Caco-2 (cell line): ENCODE results near the gene MIPEP. TPM values are rescaled to one million over a fixed set of nuclear protein-coding genes. Genes with fewer than 3 reads are reported as not detected.

Experiments
- BruUV-seq: library from RNA; stranded (reverse); fragments of 400-500 nt; replicated peaks from 2 replicates; lab custom pipeline; 2021; lab: Mats Ljungman, UMichigan
- CTCF ChIA-PET: fragments of 300-600 bp; sonication (Branson Sonifier 250); formaldehyde crosslinking; loops from one replicate; lab custom pipeline; 2022; ENCODE audit warnings: antibody characterized with exemption; lab: Charles Lee
- POLR2A ChIA-PET: fragments of 300-600 bp; sonication (Branson Sonifier 250); formaldehyde crosslinking; loops from one replicate; lab custom pipeline; 2022; ENCODE audit warnings: antibody characterized with exemption; lab: Charles Lee
- DNase-seq, 2 experiments: peaks; one replicate each; pipeline versions ENCODE4 v3.0.0 to v3.0.0-alpha.2; 2020 to 2022
- H3K27me3 ChIP-seq: replicated peaks from 2 replicates; pipeline ENCODE4 v1.6.0; 2011; ENCODE audit warnings: low read length; ENCODE audit not compliant: control insufficient read depth, insufficient read depth
- H3K36me3 ChIP-seq: 2 replicates; pipeline ENCODE4 v1.5.1; 2011; ENCODE audit warnings: low read length; ENCODE audit not compliant: control insufficient read depth, insufficient read depth
- H3K4me1 ChIP-seq: fragments of 250-450 bp; sonication (Bioruptor Pico); 2 replicates; pipeline ENCODE4 v1.5.1; 2020; ENCODE audit warnings: mild to moderate bottlenecking
- H3K4me3 ChIP-seq: 2 replicates; pipeline ENCODE4 v1.5.1; 2011; ENCODE audit warnings: low read depth, mild to moderate bottlenecking, control low read depth, low read length
- H3K9me3 ChIP-seq: fragments of 250-450 bp; sonication (Bioruptor Pico); 2 replicates; pipeline ENCODE4 v1.5.1; 2020; ENCODE audit warnings: mild to moderate bottlenecking, moderate library complexity
- H3K27ac Mint-ChIP-seq: one replicate; pipeline ENCODE4 v1.8.0; 2022; ENCODE audit warnings: mixed read lengths; ENCODE audit not compliant: unreplicated experiment
- H3K27me3 Mint-ChIP-seq: one replicate; pipeline ENCODE4 v1.8.0; 2022; ENCODE audit warnings: mixed read lengths; ENCODE audit not compliant: insufficient read depth, unreplicated experiment
- H3K36me3 Mint-ChIP-seq: one replicate; pipeline ENCODE4 v1.8.0; 2022; ENCODE audit warnings: mild to moderate bottlenecking, mixed read lengths; ENCODE audit not compliant: insufficient read depth, unreplicated experiment
- H3K4me1 Mint-ChIP-seq: one replicate; pipeline ENCODE4 v1.8.0; 2022; ENCODE audit warnings: low read depth, mixed read lengths; ENCODE audit not compliant: unreplicated experiment
- H3K4me3 Mint-ChIP-seq: one replicate; pipeline ENCODE4 v1.8.0; 2022; ENCODE audit warnings: mild to moderate bottlenecking, moderate library complexity, mixed read lengths; ENCODE audit not compliant: unreplicated experiment
- H3K9me3 Mint-ChIP-seq: one replicate; pipeline ENCODE4 v1.8.0; 2022; ENCODE audit warnings: mixed read lengths; ENCODE audit not compliant: unreplicated experiment
- CTCF ChIP-seq, 2 experiments: fragments of 200-600 bp in 1 of 2; IDR thresholded peaks; 1 replicate in 1 of 2; 2 replicates in 1 of 2; pipeline versions ENCODE4 v1.5.1 to v1.8.0; 2011 to 2022; ENCODE audit warnings: antibody characterized with exemption in 1 of 2, control low read depth in 1 of 2, inconsistent platforms in 1 of 2, low read depth in 1 of 2, low read length in 1 of 2, mild to moderate bottlenecking in 1 of 2, moderate library complexity in 1 of 2; ENCODE audit not compliant: insufficient read depth in 1 of 2, severe bottlenecking in 1 of 2, unreplicated experiment in 1 of 2
- intact Hi-C: fragments of 100-400 bp; cut with micrococcal nuclease; formaldehyde crosslinking; loops from one replicate; pipeline ENCODE4 v1.10.0; 2022; ENCODE audit not compliant: unreplicated experiment
- total RNA-seq: library from RNA; stranded (reverse); gene quantifications from 2 replicates; pipeline ENCODE4 v1.2.3, GENCODE V29; 2022

MIPEP gene
- total RNA-seq, 1 experiment from 2014 or later = 40.6 TPM

GRCh38 chr13:23789576-23790346 is 99.4 kb downstream of the MIPEP start:
- CTCF ChIA-PET = no interaction called here
- no peak overlapping the region for H3K4me3 Mint-ChIP-seq
- no peaks in the 10 kb centered on the region for H3K4me1 Mint-ChIP-seq
- no peaks in the 10 kb centered on the region for H3K27me3 ChIP-seq
- H3K9me3 Mint-ChIP-seq = no peaks in the 10 kb centered on the region
- BruUV-seq = no TSS peak
- no peak overlapping the region for H3K27ac Mint-ChIP-seq
- 0 out of 2 replicates have a peak, but pooled peaks cover 2% of the 10 kb centered on the region for H3K9me3 ChIP-seq
- POLR2A ChIA-PET = no interaction called here
- H3K4me3 ChIP-seq = no peak overlapping the region
- peaks cover 4% of the 10 kb centered on the region for H3K36me3 Mint-ChIP-seq
- TF ChIP-seq CTCF (IDR thresholded peaks at IDR 0.05; ENCODE audit: insufficient read depth in 1 of 2, low read depth in 1 of 2, low read length in 1 of 2, severe bottlenecking in 1 of 2, unreplicated experiment in 1 of 2) = no peak
- H3K4me1 ChIP-seq = peaks cover 4% of the 10 kb centered on the region; the same call in 1 of the 2 replicates
- intact Hi-C loops = no loop called here
- no peaks in the 10 kb centered on the region; the same call in 1 of the 2 replicates for H3K36me3 ChIP-seq
- no peaks in the 10 kb centered on the region for H3K27me3 Mint-ChIP-seq
- no peak for DNase-seq

- no peaks in the 10 kb centered on the region for H3K9me3 Mint-ChIP-seq
- POLR2A ChIA-PET = no interaction called here
- no peaks in the 10 kb centered on the region for H3K36me3 Mint-ChIP-seq
- H3K4me1 Mint-ChIP-seq = no peaks in the 10 kb centered on the region
- no peak overlapping the region for H3K4me3 ChIP-seq
- H3K4me1 ChIP-seq = no peaks in the 10 kb centered on the region
- no TSS peak for BruUV-seq
- H3K27me3 ChIP-seq = no peaks in the 10 kb centered on the region
- H3K27me3 Mint-ChIP-seq = no peaks in the 10 kb centered on the region
- TF ChIP-seq CTCF (IDR thresholded peaks at IDR 0.05; ENCODE audit: insufficient read depth in 1 of 2, low read depth in 1 of 2, low read length in 1 of 2, severe bottlenecking in 1 of 2, unreplicated experiment in 1 of 2) = no peak
- CTCF ChIA-PET = no interaction called here
- no peak overlapping the region for H3K27ac Mint-ChIP-seq
- no peaks in the 10 kb centered on the region; the same call in 1 of the 2 replicates for H3K36me3 ChIP-seq
- H3K9me3 ChIP-seq = 0 out of 2 replicates have a peak, but pooled peaks cover 5% of the 10 kb centered on the region
- DNase-seq = no peak
- intact Hi-C loops = no loop called here
- no peak overlapping the region for H3K4me3 Mint-ChIP-seq
These were observed 100.7 kb downstream of the MIPEP start for GRCh38 chr13:23788459-23788858.

DNA sequence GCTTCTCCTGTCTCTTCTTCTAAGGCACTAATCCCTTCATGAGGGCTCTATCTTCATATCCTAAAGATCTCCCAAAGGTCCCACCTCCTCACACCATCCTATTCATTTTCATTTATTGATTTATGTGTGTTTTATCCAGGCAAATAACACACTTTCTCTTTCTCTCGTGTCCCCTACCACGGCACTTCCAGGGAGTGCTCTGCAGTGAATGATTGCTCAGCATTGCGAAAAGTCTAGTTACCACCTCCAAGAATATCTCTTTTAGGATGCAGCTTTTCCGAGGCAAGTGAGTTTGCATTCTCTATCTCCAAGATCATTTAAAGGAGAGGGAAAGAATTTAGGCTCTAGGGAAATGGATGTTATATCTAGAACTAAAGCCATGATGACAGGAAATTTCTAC is 101.7 kb downstream of the MIPEP start:
- H3K36me3 ChIP-seq = no peaks in the 10 kb centered on the region; the same call in 1 of the 2 replicates
- H3K27me3 Mint-ChIP-seq = no peaks in the 10 kb centered on the region
- H3K36me3 Mint-ChIP-seq = no peaks in the 10 kb centered on the region
- H3K4me1 ChIP-seq = no peaks in the 10 kb centered on the region
- TF ChIP-seq CTCF (IDR thresholded peaks at IDR 0.05; ENCODE audit: insufficient read depth in 1 of 2, low read depth in 1 of 2, low read length in 1 of 2, severe bottlenecking in 1 of 2, unreplicated experiment in 1 of 2) = no peak
- POLR2A ChIA-PET = no interaction called here
- 0 out of 2 replicates have a peak, but pooled peaks cover 5% of the 10 kb centered on the region for H3K9me3 ChIP-seq
- no peak overlapping the region for H3K4me3 ChIP-seq
- intact Hi-C loops = no loop called here
- BruUV-seq = no TSS peak
- H3K27me3 ChIP-seq = no peaks in the 10 kb centered on the region
- H3K4me1 Mint-ChIP-seq = no peaks in the 10 kb centered on the region
- no peak overlapping the region for H3K4me3 Mint-ChIP-seq
- H3K27ac Mint-ChIP-seq = no peak overlapping the region
- DNase-seq = no peak
- CTCF ChIA-PET = no interaction called here
- peaks cover under 1% of the 10 kb centered on the region for H3K9me3 Mint-ChIP-seq
